Caco-2 (cell line): ENCODE data around the gene RBPJ. TPM values are rescaled to one million over a fixed set of nuclear protein-coding genes. Genes with fewer than 3 reads are reported as not detected.
"Not testable (repeated sequence)": the region's sequence is repeated elsewhere in the genome, so short reads cannot be mapped to it uniquely, and the experiment has no call there.

Experiments
- BruUV-seq: library from RNA; stranded (reverse); fragments of 400-500 nt; replicated peaks from 2 replicates; lab custom pipeline; 2021; lab: Mats Ljungman, UMichigan
- CTCF ChIA-PET: fragments of 300-600 bp; sonication (Branson Sonifier 250); formaldehyde crosslinking; loops from one replicate; lab custom pipeline; 2022; ENCODE audit warnings: antibody characterized with exemption; lab: Charles Lee
- POLR2A ChIA-PET: fragments of 300-600 bp; sonication (Branson Sonifier 250); formaldehyde crosslinking; loops from one replicate; lab custom pipeline; 2022; ENCODE audit warnings: antibody characterized with exemption; lab: Charles Lee
- DNase-seq, 2 experiments: peaks; one replicate each; pipeline versions ENCODE4 v3.0.0 to v3.0.0-alpha.2; 2020 to 2022
- H3K27me3 ChIP-seq: replicated peaks from 2 replicates; pipeline ENCODE4 v1.6.0; 2011; ENCODE audit warnings: low read length; ENCODE audit not compliant: control insufficient read depth, insufficient read depth
- H3K36me3 ChIP-seq: 2 replicates; pipeline ENCODE4 v1.5.1; 2011; ENCODE audit warnings: low read length; ENCODE audit not compliant: control insufficient read depth, insufficient read depth
- H3K4me1 ChIP-seq: fragments of 250-450 bp; sonication (Bioruptor Pico); 2 replicates; pipeline ENCODE4 v1.5.1; 2020; ENCODE audit warnings: mild to moderate bottlenecking
- H3K4me3 ChIP-seq: 2 replicates; pipeline ENCODE4 v1.5.1; 2011; ENCODE audit warnings: low read depth, mild to moderate bottlenecking, control low read depth, low read length
- H3K9me3 ChIP-seq: fragments of 250-450 bp; sonication (Bioruptor Pico); 2 replicates; pipeline ENCODE4 v1.5.1; 2020; ENCODE audit warnings: mild to moderate bottlenecking, moderate library complexity
- H3K27ac Mint-ChIP-seq: one replicate; pipeline ENCODE4 v1.8.0; 2022; ENCODE audit warnings: mixed read lengths; ENCODE audit not compliant: unreplicated experiment
- H3K27me3 Mint-ChIP-seq: one replicate; pipeline ENCODE4 v1.8.0; 2022; ENCODE audit warnings: mixed read lengths; ENCODE audit not compliant: insufficient read depth, unreplicated experiment
- H3K36me3 Mint-ChIP-seq: one replicate; pipeline ENCODE4 v1.8.0; 2022; ENCODE audit warnings: mild to moderate bottlenecking, mixed read lengths; ENCODE audit not compliant: insufficient read depth, unreplicated experiment
- H3K4me1 Mint-ChIP-seq: one replicate; pipeline ENCODE4 v1.8.0; 2022; ENCODE audit warnings: low read depth, mixed read lengths; ENCODE audit not compliant: unreplicated experiment
- H3K4me3 Mint-ChIP-seq: one replicate; pipeline ENCODE4 v1.8.0; 2022; ENCODE audit warnings: mild to moderate bottlenecking, moderate library complexity, mixed read lengths; ENCODE audit not compliant: unreplicated experiment
- H3K9me3 Mint-ChIP-seq: one replicate; pipeline ENCODE4 v1.8.0; 2022; ENCODE audit warnings: mixed read lengths; ENCODE audit not compliant: unreplicated experiment
- CTCF ChIP-seq, 2 experiments: fragments of 200-600 bp in 1 of 2; IDR thresholded peaks; 1 replicate in 1 of 2; 2 replicates in 1 of 2; pipeline versions ENCODE4 v1.5.1 to v1.8.0; 2011 to 2022; ENCODE audit warnings: antibody characterized with exemption in 1 of 2, control low read depth in 1 of 2, inconsistent platforms in 1 of 2, low read depth in 1 of 2, low read length in 1 of 2, mild to moderate bottlenecking in 1 of 2, moderate library complexity in 1 of 2; ENCODE audit not compliant: insufficient read depth in 1 of 2, severe bottlenecking in 1 of 2, unreplicated experiment in 1 of 2
- intact Hi-C: fragments of 100-400 bp; cut with micrococcal nuclease; formaldehyde crosslinking; loops from one replicate; pipeline ENCODE4 v1.10.0; 2022; ENCODE audit not compliant: unreplicated experiment
- total RNA-seq: library from RNA; stranded (reverse); gene quantifications from 2 replicates; pipeline ENCODE4 v1.2.3, GENCODE V29; 2022

The RBPJ gene
- total RNA-seq, 1 experiment from 2014 or later = 38.8 TPM

- no TSS peak for BruUV-seq
- Mint-ChIP-seq H3K9me3 (no peaks in the 10 kb centered on the region), H3K4me1 (no peaks in the 10 kb centered on the region), H3K36me3 (no peaks in the 10 kb centered on the region), H3K4me3 (no peak overlapping the region), H3K27ac (no peak overlapping the region), H3K27me3 (no peaks in the 10 kb centered on the region)
- CTCF ChIA-PET = no interaction called here
- Histone ChIP-seq H3K36me3 (no peaks in the 10 kb centered on the region), H3K4me3 (no peak overlapping the region), H3K4me1 (no peaks in the 10 kb centered on the region), H3K9me3 (no peaks in the 10 kb centered on the region), H3K27me3 (no peaks in the 10 kb centered on the region)
- intact Hi-C loops = no loop called here
- POLR2A ChIA-PET = no interaction called here
- no peak for TF ChIP-seq CTCF (IDR thresholded peaks at IDR 0.05; ENCODE audit: insufficient read depth in 1 of 2, low read depth in 1 of 2, low read length in 1 of 2, severe bottlenecking in 1 of 2, unreplicated experiment in 1 of 2)
- DNase-seq = no peak
Measured at GRCh38 chr4:26355392-26356052, 34.7 kb downstream of the RBPJ start.

- no peak for DNase-seq
- CTCF ChIA-PET = no interaction called here
- POLR2A ChIA-PET = no interaction called here
- Histone ChIP-seq H3K4me1 (no peaks in the 10 kb centered on the region), H3K4me3 (no peak overlapping the region), H3K36me3 (no peaks in the 10 kb centered on the region), H3K27me3 (no peaks in the 10 kb centered on the region), H3K9me3 (no peaks in the 10 kb centered on the region)
- BruUV-seq = no TSS peak
- no peaks in the 10 kb centered on the region for H3K9me3 Mint-ChIP-seq
- H3K27me3 Mint-ChIP-seq = no peaks in the 10 kb centered on the region
- H3K4me1 Mint-ChIP-seq = no peaks in the 10 kb centered on the region
- H3K36me3 Mint-ChIP-seq = no peaks in the 10 kb centered on the region
- no peak overlapping the region for H3K27ac Mint-ChIP-seq
- no peak for TF ChIP-seq CTCF (IDR thresholded peaks at IDR 0.05; ENCODE audit: insufficient read depth in 1 of 2, low read depth in 1 of 2, low read length in 1 of 2, severe bottlenecking in 1 of 2, unreplicated experiment in 1 of 2)
- H3K4me3 Mint-ChIP-seq = no peak overlapping the region
- intact Hi-C loops = no loop called here
Measured at GRCh38 chr4:26356081-26356501, 35.3 kb downstream of the RBPJ start.

GRCh38 chr4:26359521-26359920 is 38.7 kb downstream of the RBPJ start:
- intact Hi-C loops, H3K27me3 ChIP-seq, CTCF ChIA-PET, BruUV-seq, H3K9me3 Mint-ChIP-seq, H3K36me3 Mint-ChIP-seq, H3K36me3 ChIP-seq, H3K4me1 ChIP-seq, H3K27ac Mint-ChIP-seq, DNase-seq, H3K4me1 Mint-ChIP-seq, H3K27me3 Mint-ChIP-seq, H3K4me3 Mint-ChIP-seq, POLR2A ChIA-PET, H3K4me3 ChIP-seq, H3K9me3 ChIP-seq: not testable (repeated sequence)
